K562 (cell line): ENCODE data around the gene KITLG. TPM values are rescaled to one million over a fixed set of nuclear protein-coding genes. Genes with fewer than 3 reads are reported as not detected.

ENCODE experiments used
- ATAC-seq: fragments of 200-7000 bp; cut with Tn5 transposase; 3 replicates; pipeline ENCODE4 v1.9.1; 2020; ENCODE audit warnings: moderate library complexity
- BruUV-seq: library from RNA; stranded (reverse); fragments of 400-500 nt; replicated peaks from 2 replicates; lab custom pipeline; 2021; lab: Mats Ljungman, UMichigan
- CTCF ChIA-PET: fragments of 300-600 bp; formaldehyde crosslinking; extraction: SDS; loops from one replicate; lab custom pipeline; 2021; ENCODE audit warnings: low intra/inter-chr PET ratio; lab: Yijun Ruan, JAX
- POLR2A ChIA-PET: fragments of 300-600, 350-650 bp; sonication (Branson Sonifier 250); formaldehyde crosslinking; extraction: SDS; loops from one replicate; lab custom pipeline; 2021; ENCODE audit warnings: antibody characterized with exemption, inconsistent platforms; lab: Yijun Ruan, JAX
- DNase-seq, 4 experiments: peaks; one replicate each; pipeline versions ENCODE4 v3.0.0 to v3.0.0-alpha.2; 2011 to 2018; ENCODE audit warnings: low spot score in 3 of 4, mixed read lengths in 3 of 4; ENCODE audit errors: extremely low read depth in 1 of 4
- FAIRE-seq: peaks from 2 replicates; lab custom pipeline; 2011; peaks lifted over from hg19 to GRCh38; lab: Jason Lieb, UNC
- H2AFZ ChIP-seq: 2 replicates; pipeline ENCODE4 v1.6.0; 2011; ENCODE audit warnings: low read depth, low read length, control low read depth, inconsistent platforms
- H3K27ac ChIP-seq: fragments of 200-600 bp; 3 replicates; pipeline ENCODE4 v1.8.0; 2011; ENCODE audit warnings: low read depth, mild to moderate bottlenecking, control low read depth, inconsistent platforms, low read length, moderate library complexity, mixed read lengths; ENCODE audit errors: extremely low read depth
- H3K27me3 ChIP-seq, 2 experiments: fragments of 300-600 bp in 1 of 2; 2 replicates in 1 of 2; 3 replicates in 1 of 2; pipeline versions ENCODE4 v1.6.0 to v1.8.0; 2011; ENCODE audit warnings: inconsistent platforms in 2 of 2, low read length in 2 of 2, mild to moderate bottlenecking in 1 of 2, mixed read lengths in 1 of 2, moderate library complexity in 1 of 2; ENCODE audit not compliant: control insufficient read depth in 2 of 2, insufficient read depth in 2 of 2
- H3K36me3 ChIP-seq: fragments of 300-600 bp; 3 replicates; pipeline ENCODE4 v1.8.0; 2011; ENCODE audit warnings: mild to moderate bottlenecking, low read length, inconsistent platforms; ENCODE audit not compliant: control insufficient read depth, insufficient read depth
- H3K4me1 ChIP-seq, 2 experiments: fragments of 200-600 bp in 1 of 2; replicated peaks in 1 of 2; 2 replicates in 1 of 2; 3 replicates in 1 of 2; pipeline versions ENCODE4 v1.5.1 to v1.8.0; 2011; ENCODE audit warnings: inconsistent platforms in 2 of 2, low read length in 2 of 2, mild to moderate bottlenecking in 1 of 2, mixed read lengths in 1 of 2, moderate library complexity in 1 of 2; ENCODE audit not compliant: control insufficient read depth in 2 of 2, insufficient read depth in 2 of 2
- H3K4me2 ChIP-seq: 2 replicates; pipeline ENCODE4 v1.6.1; 2011; ENCODE audit warnings: low read length, control low read depth, inconsistent platforms, mixed read lengths; ENCODE audit not compliant: insufficient read depth
- H3K4me3 ChIP-seq: fragments of 200-600 bp; sonication (generic), shearing (Covaris generic); 2 replicates; pipeline ENCODE4 v1.5.1; 2016; ENCODE audit warnings: control low read depth, inconsistent platforms
- H3K79me2 ChIP-seq: fragments of 200-600 bp; 3 replicates; pipeline ENCODE4 v1.8.0; 2011; ENCODE audit warnings: low read length, inconsistent platforms; ENCODE audit not compliant: control insufficient read depth, insufficient read depth
- H3K9ac ChIP-seq, 2 experiments: 2 replicates each; pipeline versions ENCODE4 v1.6.0 to v1.6.1; 2011; ENCODE audit warnings: low read depth in 2 of 2, low read length in 2 of 2, control low read depth in 1 of 2, inconsistent platforms in 1 of 2, mild to moderate bottlenecking in 1 of 2, mixed read lengths in 1 of 2; ENCODE audit not compliant: insufficient read depth in 1 of 2
- H3K9me1 ChIP-seq: one replicate; pipeline ENCODE4 v1.6.0; 2011; ENCODE audit warnings: inconsistent platforms, mild to moderate bottlenecking, low read length, moderate library complexity; ENCODE audit not compliant: control insufficient read depth, insufficient read depth
- H3K9me3 ChIP-seq: replicated peaks from 2 replicates; pipeline ENCODE4 v1.5.1; 2011; ENCODE audit warnings: low read depth, low read length, inconsistent platforms; ENCODE audit not compliant: control insufficient read depth, insufficient read depth
- H4K20me1 ChIP-seq: replicated peaks from 2 replicates; pipeline ENCODE4 v1.6.1; 2011; ENCODE audit warnings: low read length, inconsistent platforms, mixed read lengths; ENCODE audit not compliant: control insufficient read depth, insufficient read depth
- ADNP ChIP-seq: fragments of 200-800 bp; sonication (Bioruptor generic); IDR thresholded peaks from 2 replicates; pipeline ENCODE4 v1.6.1; 2016; ENCODE audit warnings: missing genetic modification characterization, missing compliant biosample characterization
- ARID3B ChIP-seq: fragments of 250-450 bp; sonication (Bioruptor Pico); IDR thresholded peaks from 2 replicates; pipeline ENCODE4 v1.4.0; 2020; ENCODE audit warnings: borderline replicate concordance
- ATF2 ChIP-seq: sonication (generic); formaldehyde crosslinking; IDR thresholded peaks from 2 replicates; pipeline ENCODE4 v1.8.1; 2022; ENCODE audit warnings: missing genetic modification reagents
- CXXC5 ChIP-seq: fragments of 250-450 bp; sonication (Bioruptor Pico); IDR thresholded peaks from 2 replicates; pipeline ENCODE4 v1.8.0; 2022; ENCODE audit warnings: inconsistent platforms, mild to moderate bottlenecking, moderate library complexity
- FOXA1 ChIP-seq: fragments of 450-650 bp; IDR thresholded peaks from 2 replicates; pipeline ENCODE4 v1.6.1; 2016; ENCODE audit warnings: mild to moderate bottlenecking, borderline replicate concordance
- FOXJ2 ChIP-seq: fragments of 200-800 bp; sonication (Bioruptor generic); IDR thresholded peaks from 2 replicates; pipeline ENCODE4 v1.6.1; 2016; ENCODE audit warnings: missing genetic modification characterization, missing compliant biosample characterization
- HSF4 ChIP-seq: fragments of 250-450 bp; sonication (Bioruptor Pico); IDR thresholded peaks from 2 replicates; pipeline ENCODE4 v2.1.2; 2022; ENCODE audit warnings: mild to moderate bottlenecking, moderate library complexity, borderline replicate concordance
- NFRKB ChIP-seq: fragments of 450-650 bp; IDR thresholded peaks from 2 replicates; pipeline ENCODE4 v1.6.1; 2016; ENCODE audit warnings: low read depth
- PHF20 ChIP-seq: fragments of 450-650 bp; IDR thresholded peaks from 2 replicates; pipeline ENCODE4 v1.6.1; 2018; ENCODE audit not compliant: partially characterized antibody
- POLR2AphosphoS2 ChIP-seq: IDR thresholded peaks from 2 replicates; pipeline ENCODE4 v1.6.1; 2012; ENCODE audit warnings: low read length, improper control_type of control experiment
- POLR2AphosphoS5 ChIP-seq: IDR thresholded peaks from 2 replicates; pipeline ENCODE4 v1.6.1; 2011; ENCODE audit warnings: mild to moderate bottlenecking, low read depth, low read length, moderate library complexity; ENCODE audit not compliant: control insufficient read depth, insufficient read depth
- SLC30A9 ChIP-seq: fragments of 250-450 bp; sonication (Bioruptor Pico); IDR thresholded peaks from 2 replicates; pipeline ENCODE4 v1.8.0; 2022; ENCODE audit warnings: mild to moderate bottlenecking, moderate library complexity
- ZBTB11 ChIP-seq, 3 experiments: fragments of 200-800 bp in 1 of 3; fragments of 250-450 bp in 1 of 3; fragments of 450-650 bp in 1 of 3; sonication (Bioruptor Pico) in 1 of 3; sonication (Bioruptor generic) in 1 of 3; formaldehyde crosslinking in 1 of 3; IDR thresholded peaks; 2 replicates each; pipeline versions ENCODE4 v1.6.1 to v1.8.0; 2016 to 2022; ENCODE audit warnings: mild to moderate bottlenecking in 2 of 3, missing genetic modification characterization in 2 of 3, missing compliant biosample characterization in 1 of 3, moderate library complexity in 1 of 3
- ZEB2 ChIP-seq: fragments of 450-650 bp; IDR thresholded peaks from 2 replicates; pipeline ENCODE4 v1.6.1; 2016
- ZNF3 ChIP-seq: fragments of 250-450 bp; sonication (Bioruptor Pico); IDR thresholded peaks from 2 replicates; pipeline ENCODE4 v1.5.0; 2021; ENCODE audit warnings: mild to moderate bottlenecking, moderate library complexity
- ZNF785 ChIP-seq: fragments of 250-450 bp; sonication (Bioruptor Pico); IDR thresholded peaks from 2 replicates; pipeline ENCODE4 v1.4.0; 2020; ENCODE audit warnings: mild to moderate bottlenecking
- WGBS: fragments of 100-300 bp; shearing (Covaris generic); methylation state at CpG from one replicate; pipeline ENCODE4 v1.1.6; 2016; ENCODE audit warnings: low coverage, mixed read lengths; ENCODE audit not compliant: insufficient coverage; ENCODE audit errors: missing lambda C conversion rate; 5-methylcytosine and 5-hydroxymethylcytosine counted together
- in situ Hi-C: fragments of 300-500 bp; cut with MboI; formaldehyde crosslinking; loops from 4 replicates; pipeline ENCODE4 v1.15.0; 2018; ENCODE audit warnings: inconsistent platforms, mixed read lengths
- intact Hi-C: fragments of 100-400 bp; cut with micrococcal nuclease; formaldehyde crosslinking; loops from 2 replicates; pipeline ENCODE4 v1.14.2; 2022
- polyA plus RNA-seq, 8 experiments: library from polyadenylated mRNA; depleted of rRNA in 4 of 8; stranded (reverse) in 5 of 8; unstranded in 3 of 8; fragments of >200 nt; fragmentation: Nextera tagmentation in 2 of 8; fragmentation: Illumina TruSeq in 1 of 8; extraction: Ambion mirVana in 2 of 8; extraction: Trizol in 1 of 8; gene quantifications; 2 replicates each; pipeline versions ENCODE4 v1.2.1 to v1.2.3, GENCODE V29; 2011 to 2014; ENCODE audit warnings: inconsistent platforms in 1 of 8, missing spikeins in 1 of 8
- total RNA-seq, 7 experiments: library from RNA; depleted of rRNA in 6 of 7; stranded (reverse); fragments of >200 nt in 6 of 7; fragmentation: Illumina TruSeq in 2 of 7; extraction: Trizol in 2 of 7; gene quantifications; 2 replicates each; pipeline versions ENCODE4 v1.2.1 to v1.2.3, GENCODE V29; 2011 to 2021; ENCODE audit warnings: low replicate concordance in 1 of 7

The KITLG gene
- total and polyA plus RNA-seq, 9 of the 15 experiments (the other 6 are each of a cell fraction or from before 2014, with no cell fraction given): 0.04 to 0.09 (median 0.04) TPM; not detected in 6

DNA sequence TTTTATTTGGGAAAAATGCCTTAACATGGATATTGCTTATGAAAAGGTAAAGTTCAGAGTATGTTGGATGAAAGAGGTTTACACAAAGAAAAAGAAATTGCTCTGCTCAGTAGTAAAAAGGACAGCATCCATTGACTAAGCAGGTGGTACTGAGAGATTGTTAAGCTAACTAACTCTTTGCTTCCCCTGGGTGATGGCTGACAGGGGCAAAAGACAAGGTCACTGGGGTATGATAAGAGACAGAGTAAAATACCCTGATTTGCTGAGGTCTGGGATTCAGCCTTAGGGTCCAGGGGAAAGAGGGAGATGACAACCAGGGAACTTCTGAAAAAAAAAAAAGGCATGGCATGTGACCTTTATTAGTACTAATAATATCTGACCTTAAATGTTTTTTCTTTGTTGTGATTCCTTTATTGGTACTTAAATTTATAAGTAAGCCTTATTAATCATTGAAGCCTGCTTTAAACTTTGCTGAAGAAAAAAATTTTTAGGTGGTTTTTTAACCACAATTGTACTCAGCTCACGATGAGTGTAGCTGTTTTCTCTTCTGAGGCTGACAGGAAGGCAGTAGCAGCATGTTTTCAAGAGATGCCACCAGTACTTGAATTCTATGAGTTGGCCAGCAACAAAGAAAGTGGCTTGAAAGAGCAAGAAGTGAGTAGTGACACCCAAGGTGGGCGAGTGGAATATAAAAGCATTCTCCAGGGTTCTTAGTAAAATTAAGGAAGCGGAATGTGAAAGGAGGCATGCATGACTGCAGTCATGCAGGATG is 43.7 kb upstream of the KITLG start:
- no TSS peak for BruUV-seq
- CTCF ChIA-PET: no interaction called here
- H3K27me3 ChIP-seq: no peaks in the 10 kb centered on the region
- TF ChIP-seq NFRKB (no peak), FOXJ2 (tag) (no peak), ZEB2 (no peak), ZNF785 (CRISPR knock-in tag) (no peak), ZNF3 (CRISPR knock-in tag) (no peak), HSF4 (CRISPR knock-in tag) (no peak), CXXC5 (CRISPR knock-in tag) (no peak), ATF2 (CRISPR knock-in tag) (no peak), POLR2AphosphoS5 (no peak), ARID3B (CRISPR knock-in tag) (no peak), SLC30A9 (CRISPR knock-in tag) (no peak), POLR2AphosphoS2 (no peak), PHF20 (no peak), ADNP (no peak), FOXA1 (no peak), ZBTB11 (CRISPR knock-in tag; IDR thresholded peaks at IDR 0.05) (no peak)
- TF ChIP-seq, all 486 proteins: peak for 0
- no peaks in the 10 kb centered on the region for H3K36me3 ChIP-seq
- DNase-seq (no peak), ATAC-seq (no peak), FAIRE-seq (no peak)
- no peak overlapping the region for H3K27ac ChIP-seq
- 0% methylated on average over 3 of the region's 3 CpGs for WGBS
- H3K9ac ChIP-seq: no peak overlapping the region
- intact Hi-C loops (no loop called here), in situ Hi-C loops (no loop called here)
- H4K20me1 ChIP-seq: no peaks in the 10 kb centered on the region
- no peak overlapping the region for H3K4me3 ChIP-seq
- POLR2A ChIA-PET: no interaction called here
- H3K4me1 ChIP-seq: no peaks in the 10 kb centered on the region
- H3K4me2 ChIP-seq: no peak overlapping the region
- no peaks in the 10 kb centered on the region for H3K9me3 ChIP-seq
- H2AFZ ChIP-seq: no peak overlapping the region
- no peaks in the 10 kb centered on the region for H3K79me2 ChIP-seq
- no peaks in the 10 kb centered on the region for H3K9me1 ChIP-seq
